GM20431 (cell line): Measurements from ENCODE around the gene TFIP11.

Experiments used
- in situ Hi-C: fragments of 300-500 bp; cut with MseI, MboI; formaldehyde crosslinking; loops from one replicate; pipeline ENCODE4 v1.15.0; 2020; ENCODE audit warnings: low sequenced_read_pairs; ENCODE audit not compliant: unreplicated experiment

TFIP11 gene

GRCh38 chr22:26453812-26454500 lies 58.3 kb downstream of the TFIP11 start:
- in situ Hi-C loops, result loop anchor here (10.0 kb wide), 1 partner anchor 59 kb away; no protein-coding TSS in a partner anchor

GRCh38 chr22:26453216-26453615 lies 59.1 kb downstream of the TFIP11 start:
- in situ Hi-C loops, result loop anchor here (10.0 kb wide), 1 partner anchor 58 kb away; no protein-coding TSS in a partner anchor

GRCh38 chr22:26452236-26453016 lies 59.8 kb downstream of the TFIP11 start:
- in situ Hi-C loops, result loop anchor here (10.0 kb wide), 1 partner anchor 58 kb away; no protein-coding TSS in a partner anchor

GRCh38 chr22:26450453-26451185 lies 61.7 kb downstream of the TFIP11 start:
- in situ Hi-C loops, result loop anchor here (10.0 kb wide), 1 partner anchor 56 kb away; no protein-coding TSS in a partner anchor

- in situ Hi-C loops, result no loop called here
These were observed 63.3 kb downstream of the TFIP11 start for GRCh38 chr22:26448941-26449340.

- in situ Hi-C loops, result no loop called here
These were observed 63.9 kb downstream of the TFIP11 start for GRCh38 chr22:26448334-26448733.

GRCh38 chr22:26447584-26448329 lies 64.5 kb downstream of the TFIP11 start:
- in situ Hi-C loops, result no loop called here

GRCh38 chr22:26446808-26447515 lies 65.3 kb downstream of the TFIP11 start:
- in situ Hi-C loops, result no loop called here

- in situ Hi-C loops, result no loop called here
These were observed 66.5 kb downstream of the TFIP11 start for GRCh38 chr22:26445577-26446275.

GRCh38 chr22:26444777-26445176 lies 67.5 kb downstream of the TFIP11 start:
- in situ Hi-C loops, result no loop called here

- in situ Hi-C loops, result no loop called here
These were observed 68.2 kb downstream of the TFIP11 start for GRCh38 chr22:26443901-26444690.

- in situ Hi-C loops, result no loop called here
These were observed 70.1 kb downstream of the TFIP11 start for GRCh38 chr22:26442086-26442756.
